HepG2 (cell line): ENCODE data around the gene FBXO24. TPM values are rescaled to one million over a fixed set of nuclear protein-coding genes. Genes with fewer than 3 reads are reported as not detected.
A peak's percentile ranks its signal among the peaks of the same experiment; 100 is the strongest.

Experiments used
- CBX1 ChIP-seq: IDR thresholded peaks from one replicate; pipeline ENCODE4 v1.6.1; 2016; ENCODE audit warnings: antibody characterized with exemption, low read depth
- FOXJ3 ChIP-seq: sonication (generic); formaldehyde crosslinking; IDR thresholded peaks from 2 replicates; pipeline ENCODE4 v1.4.0; 2020; ENCODE audit warnings: missing genetic modification reagents, mild to moderate bottlenecking, borderline replicate concordance
- GATA4 ChIP-seq: sonication (generic); IDR thresholded peaks from 2 replicates; pipeline ENCODE4 v1.6.1; 2016; ENCODE audit warnings: antibody characterized with exemption, low read depth, borderline replicate concordance
- KDM5B ChIP-seq: sonication (generic); formaldehyde crosslinking; IDR thresholded peaks from 2 replicates; pipeline ENCODE4 v1.4.0; 2020; ENCODE audit warnings: missing genetic modification reagents, mild to moderate bottlenecking, borderline replicate concordance
- NAIF1 ChIP-seq: sonication (generic); formaldehyde crosslinking; IDR thresholded peaks from 2 replicates; pipeline ENCODE4 v1.5.0; 2020; ENCODE audit warnings: mild to moderate bottlenecking, missing genetic modification reagents, borderline replicate concordance
- NR2F2 ChIP-seq: IDR thresholded peaks from 2 replicates; pipeline ENCODE4 v1.6.1; 2012; ENCODE audit warnings: low read depth, inconsistent platforms, borderline replicate concordance
- RARG ChIP-seq: sonication (generic); formaldehyde crosslinking; IDR thresholded peaks from 2 replicates; pipeline ENCODE4 v1.4.0; 2020; ENCODE audit warnings: low read depth, mild to moderate bottlenecking, missing genetic modification reagents
- ZNF180 ChIP-seq: sonication (generic); formaldehyde crosslinking; IDR thresholded peaks from 2 replicates; pipeline ENCODE4 v1.4.0; 2020; ENCODE audit warnings: low read depth, missing genetic modification reagents, borderline replicate concordance
- ZNF350 ChIP-seq: sonication (generic); formaldehyde crosslinking; IDR thresholded peaks from 2 replicates; pipeline ENCODE4 v1.4.0; 2020; ENCODE audit warnings: mild to moderate bottlenecking, low read depth, missing genetic modification reagents, borderline replicate concordance
- polyA plus RNA-seq, 8 experiments: library from polyadenylated mRNA; depleted of rRNA in 3 of 8; stranded (reverse) in 7 of 8; unstranded in 1 of 8; fragments of >200 nt; fragmentation: Illumina TruSeq in 4 of 8; extraction: Trizol in 4 of 8; gene quantifications; 2 replicates each; pipeline versions ENCODE4 v1.2.1 to v1.2.3, GENCODE V29; 2011 to 2016; ENCODE audit warnings: low read depth in 4 of 8, missing spikeins in 1 of 8, mixed read lengths in 1 of 8; ENCODE audit not compliant: insufficient read depth in 1 of 8
- total RNA-seq, 5 experiments: library from RNA; depleted of rRNA; stranded (reverse); fragments of >200 nt; fragmentation: Illumina TruSeq; extraction: Trizol; gene quantifications; 2 replicates each; pipeline ENCODE4 v1.2.3, GENCODE V29; 2016; ENCODE audit warnings: low read depth in 1 of 5
- TF ChIP-seq, protein P1 (sequence below), 2 experiments: fragments of 450-650 bp in 1 of 2; sonication (generic) in 1 of 2; formaldehyde crosslinking in 1 of 2; IDR thresholded peaks; 2 replicates each; pipeline versions ENCODE4 v1.6.1 to v1.8.0; 2016 to 2022; ENCODE audit warnings: antibody characterized with exemption in 1 of 2, mild to moderate bottlenecking in 1 of 2, missing genetic modification reagents in 1 of 2
- TF ChIP-seq, protein P2 (sequence below): sonication (generic); formaldehyde crosslinking; IDR thresholded peaks from 2 replicates; pipeline ENCODE4 v1.5.0; 2020; ENCODE audit warnings: missing genetic modification reagents
- TF ChIP-seq, protein P3 (sequence below): sonication (generic); formaldehyde crosslinking; IDR thresholded peaks from 2 replicates; pipeline ENCODE4 v1.9.0; 2021; ENCODE audit warnings: missing genetic modification reagents, borderline replicate concordance

Gene FBXO24
- total and polyA plus RNA-seq, 2 of the 13 experiments (the other 11 are each of a cell fraction or from before 2014, with no cell fraction given), result 0.20 to 0.55 TPM

DNA sequence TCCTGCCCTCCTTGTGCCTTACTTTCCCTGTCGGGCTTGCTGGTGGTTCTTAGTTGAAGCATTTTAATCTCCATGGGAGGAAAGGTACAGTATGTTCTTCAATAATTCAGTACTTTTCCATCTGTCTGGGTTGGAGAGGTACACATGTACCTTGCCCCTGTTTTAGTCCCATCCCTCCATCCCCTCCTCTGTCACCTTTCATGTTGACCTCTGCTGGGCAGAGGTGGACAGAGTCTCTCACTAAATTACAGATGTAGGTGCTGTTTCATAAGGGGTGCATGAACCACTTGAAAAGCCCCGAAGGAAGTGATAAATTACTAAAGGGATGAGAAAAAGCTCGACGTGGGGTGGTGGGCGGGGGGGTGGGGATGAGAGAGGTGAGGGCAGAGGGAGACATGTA lies 41.7 kb upstream of the FBXO24 start (continued):
- TF ChIP-seq, protein P1, sequence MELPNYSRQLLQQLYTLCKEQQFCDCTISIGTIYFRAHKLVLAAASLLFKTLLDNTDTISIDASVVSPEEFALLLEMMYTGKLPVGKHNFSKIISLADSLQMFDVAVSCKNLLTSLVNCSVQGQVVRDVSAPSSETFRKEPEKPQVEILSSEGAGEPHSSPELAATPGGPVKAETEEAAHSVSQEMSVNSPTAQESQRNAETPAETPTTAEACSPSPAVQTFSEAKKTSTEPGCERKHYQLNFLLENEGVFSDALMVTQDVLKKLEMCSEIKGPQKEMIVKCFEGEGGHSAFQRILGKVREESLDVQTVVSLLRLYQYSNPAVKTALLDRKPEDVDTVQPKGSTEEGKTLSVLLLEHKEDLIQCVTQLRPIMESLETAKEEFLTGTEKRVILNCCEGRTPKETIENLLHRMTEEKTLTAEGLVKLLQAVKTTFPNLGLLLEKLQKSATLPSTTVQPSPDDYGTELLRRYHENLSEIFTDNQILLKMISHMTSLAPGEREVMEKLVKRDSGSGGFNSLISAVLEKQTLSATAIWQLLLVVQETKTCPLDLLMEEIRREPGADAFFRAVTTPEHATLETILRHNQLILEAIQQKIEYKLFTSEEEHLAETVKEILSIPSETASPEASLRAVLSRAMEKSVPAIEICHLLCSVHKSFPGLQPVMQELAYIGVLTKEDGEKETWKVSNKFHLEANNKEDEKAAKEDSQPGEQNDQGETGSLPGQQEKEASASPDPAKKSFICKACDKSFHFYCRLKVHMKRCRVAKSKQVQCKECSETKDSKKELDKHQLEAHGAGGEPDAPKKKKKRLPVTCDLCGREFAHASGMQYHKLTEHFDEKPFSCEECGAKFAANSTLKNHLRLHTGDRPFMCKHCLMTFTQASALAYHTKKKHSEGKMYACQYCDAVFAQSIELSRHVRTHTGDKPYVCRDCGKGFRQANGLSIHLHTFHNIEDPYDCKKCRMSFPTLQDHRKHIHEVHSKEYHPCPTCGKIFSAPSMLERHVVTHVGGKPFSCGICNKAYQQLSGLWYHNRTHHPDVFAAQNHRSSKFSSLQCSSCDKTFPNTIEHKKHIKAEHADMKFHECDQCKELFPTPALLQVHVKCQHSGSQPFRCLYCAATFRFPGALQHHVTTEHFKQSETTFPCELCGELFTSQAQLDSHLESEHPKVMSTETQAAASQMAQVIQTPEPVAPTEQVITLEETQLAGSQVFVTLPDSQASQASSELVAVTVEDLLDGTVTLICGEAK (IDR thresholded peaks at IDR 0.05), result no peak
- TF ChIP-seq, protein P1 (CRISPR knock-in tag; IDR thresholded peaks at IDR 0.05), result no peak
- TF ChIP-seq, protein P2, sequence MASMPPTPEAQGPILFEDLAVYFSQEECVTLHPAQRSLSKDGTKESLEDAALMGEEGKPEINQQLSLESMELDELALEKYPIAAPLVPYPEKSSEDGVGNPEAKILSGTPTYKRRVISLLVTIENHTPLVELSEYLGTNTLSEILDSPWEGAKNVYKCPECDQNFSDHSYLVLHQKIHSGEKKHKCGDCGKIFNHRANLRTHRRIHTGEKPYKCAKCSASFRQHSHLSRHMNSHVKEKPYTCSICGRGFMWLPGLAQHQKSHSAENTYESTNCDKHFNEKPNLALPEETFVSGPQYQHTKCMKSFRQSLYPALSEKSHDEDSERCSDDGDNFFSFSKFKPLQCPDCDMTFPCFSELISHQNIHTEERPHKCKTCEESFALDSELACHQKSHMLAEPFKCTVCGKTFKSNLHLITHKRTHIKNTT (CRISPR knock-in tag), result no peak
- TF ChIP-seq GATA4 (peak; percentile 76; the same call in 1 of the 2 replicates), ZNF350 (CRISPR knock-in tag) (no peak), KDM5B (CRISPR knock-in tag) (no peak), NAIF1 (CRISPR knock-in tag) (no peak), FOXJ3 (CRISPR knock-in tag) (no peak), CBX1 (no peak), RARG (no peak), NR2F2 (no peak), ZNF180 (CRISPR knock-in tag) (no peak)
- TF ChIP-seq, protein P3, sequence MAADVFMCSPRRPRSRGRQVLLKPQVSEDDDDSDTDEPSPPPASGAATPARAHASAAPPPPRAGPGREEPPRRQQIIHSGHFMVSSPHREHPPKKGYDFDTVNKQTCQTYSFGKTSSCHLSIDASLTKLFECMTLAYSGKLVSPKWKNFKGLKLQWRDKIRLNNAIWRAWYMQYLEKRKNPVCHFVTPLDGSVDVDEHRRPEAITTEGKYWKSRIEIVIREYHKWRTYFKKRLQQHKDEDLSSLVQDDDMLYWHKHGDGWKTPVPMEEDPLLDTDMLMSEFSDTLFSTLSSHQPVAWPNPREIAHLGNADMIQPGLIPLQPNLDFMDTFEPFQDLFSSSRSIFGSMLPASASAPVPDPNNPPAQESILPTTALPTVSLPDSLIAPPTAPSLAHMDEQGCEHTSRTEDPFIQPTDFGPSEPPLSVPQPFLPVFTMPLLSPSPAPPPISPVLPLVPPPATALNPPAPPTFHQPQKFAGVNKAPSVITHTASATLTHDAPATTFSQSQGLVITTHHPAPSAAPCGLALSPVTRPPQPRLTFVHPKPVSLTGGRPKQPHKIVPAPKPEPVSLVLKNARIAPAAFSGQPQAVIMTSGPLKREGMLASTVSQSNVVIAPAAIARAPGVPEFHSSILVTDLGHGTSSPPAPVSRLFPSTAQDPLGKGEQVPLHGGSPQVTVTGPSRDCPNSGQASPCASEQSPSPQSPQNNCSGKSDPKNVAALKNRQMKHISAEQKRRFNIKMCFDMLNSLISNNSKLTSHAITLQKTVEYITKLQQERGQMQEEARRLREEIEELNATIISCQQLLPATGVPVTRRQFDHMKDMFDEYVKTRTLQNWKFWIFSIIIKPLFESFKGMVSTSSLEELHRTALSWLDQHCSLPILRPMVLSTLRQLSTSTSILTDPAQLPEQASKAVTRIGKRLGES (CRISPR knock-in tag), result no peak
